KMS-11 (cell line): ENCODE measurements around the gene D2HGDH.

Source experiments
- H2AFZ ChIP-seq: fragments of 200-600 bp; sonication (generic); 2 replicates; pipeline ENCODE4 v1.6.1; 2016; ENCODE audit warnings: antibody characterized with exemption, mixed run types, low read depth
- H3K27ac ChIP-seq: fragments of 200-600 bp; sonication (generic); 2 replicates; pipeline ENCODE4 v1.6.1; 2016; ENCODE audit warnings: mild to moderate bottlenecking, mixed run types
- H3K27me3 ChIP-seq: fragments of 200-600 bp; sonication (generic); 2 replicates; pipeline ENCODE4 v1.6.1; 2017; ENCODE audit warnings: mild to moderate bottlenecking, low read depth, mixed run types, moderate library complexity; ENCODE audit not compliant: insufficient read depth
- H3K36me3 ChIP-seq: fragments of 200-600 bp; sonication (generic); 2 replicates; pipeline ENCODE4 v1.6.1; 2017; ENCODE audit warnings: mild to moderate bottlenecking, mixed run types; ENCODE audit not compliant: insufficient read depth
- H3K4me1 ChIP-seq: fragments of 200-600 bp; sonication (generic); 2 replicates; pipeline ENCODE4 v1.6.1; 2016; ENCODE audit warnings: mild to moderate bottlenecking, low read depth, mixed run types; ENCODE audit not compliant: poor library complexity, severe bottlenecking
- H3K4me2 ChIP-seq: fragments of 200-600 bp; sonication (generic); 2 replicates; pipeline ENCODE4 v1.7.0; 2016; ENCODE audit warnings: mild to moderate bottlenecking, mixed run types
- H3K4me3 ChIP-seq: fragments of 200-600 bp; sonication (generic); IDR thresholded peaks from 2 replicates; pipeline ENCODE4 v1.6.1; 2017; ENCODE audit warnings: low read depth, low read length, mixed read lengths; ENCODE audit not compliant: insufficient read depth
- H3K79me2 ChIP-seq: fragments of 200-600 bp; sonication (generic); 2 replicates; pipeline ENCODE4 v1.6.1; 2016; ENCODE audit warnings: low read depth, mixed run types; ENCODE audit not compliant: insufficient read depth
- H3K9ac ChIP-seq: fragments of 200-600 bp; sonication (generic); 2 replicates; pipeline ENCODE4 v1.6.1; 2016; ENCODE audit warnings: mild to moderate bottlenecking, mixed run types
- H4K20me1 ChIP-seq: fragments of 200-600 bp; sonication (generic); 2 replicates; pipeline ENCODE4 v1.6.1; 2016; ENCODE audit warnings: mild to moderate bottlenecking, mixed run types; ENCODE audit not compliant: insufficient read depth
- CTCF ChIP-seq: fragments of 200-600 bp; sonication (generic); conservative IDR thresholded peaks from 2 replicates; pipeline ENCODE4 v1.6.1; 2017; ENCODE audit warnings: low read depth, mild to moderate bottlenecking, antibody characterized with exemption, low read length, moderate library complexity, mixed read lengths

D2HGDH gene

GRCh38 chr2:241751152-241751551 lies 16.7 kb downstream of the D2HGDH start:
- H3K36me3 ChIP-seq = no peaks in the 10 kb centered on the region
- no peak overlapping the region for H3K4me3 ChIP-seq
- no peaks in the 10 kb centered on the region for H4K20me1 ChIP-seq
- H2AFZ ChIP-seq = no peak overlapping the region
- H3K9ac ChIP-seq = no peak overlapping the region
- H3K4me2 ChIP-seq = no peak overlapping the region
- H3K27me3 ChIP-seq = no peaks in the 10 kb centered on the region
- H3K27ac ChIP-seq = no peak overlapping the region
- no peaks in the 10 kb centered on the region for H3K4me1 ChIP-seq
- no peak for TF ChIP-seq CTCF
- no peaks in the 10 kb centered on the region for H3K79me2 ChIP-seq

GRCh38 chr2:241751776-241752175 lies 17.3 kb downstream of the D2HGDH start:
- no peaks in the 10 kb centered on the region for H4K20me1 ChIP-seq
- no peak overlapping the region for H3K4me2 ChIP-seq
- H3K79me2 ChIP-seq = no peaks in the 10 kb centered on the region
- no peak overlapping the region for H3K9ac ChIP-seq
- H3K36me3 ChIP-seq = no peaks in the 10 kb centered on the region
- TF ChIP-seq CTCF = no peak
- no peak overlapping the region for H3K4me3 ChIP-seq
- no peaks in the 10 kb centered on the region for H3K27me3 ChIP-seq
- H3K4me1 ChIP-seq = no peaks in the 10 kb centered on the region
- no peak overlapping the region for H3K27ac ChIP-seq
- no peak overlapping the region for H2AFZ ChIP-seq

- Histone ChIP-seq H3K4me2 (no peak overlapping the region), H3K27ac (no peak overlapping the region), H3K27me3 (no peaks in the 10 kb centered on the region), H2AFZ (no peak overlapping the region), H3K36me3 (no peaks in the 10 kb centered on the region), H3K9ac (no peak overlapping the region), H4K20me1 (no peaks in the 10 kb centered on the region), H3K4me3 (no peak overlapping the region), H3K79me2 (no peaks in the 10 kb centered on the region), H3K4me1 (no peaks in the 10 kb centered on the region)
- no peak for TF ChIP-seq CTCF
Measured at GRCh38 chr2:241752253-241752652, 17.8 kb downstream of the D2HGDH start.

- no peak overlapping the region for H3K4me3 ChIP-seq
- no peak overlapping the region for H3K4me2 ChIP-seq
- no peaks in the 10 kb centered on the region for H3K36me3 ChIP-seq
- no peak overlapping the region for H2AFZ ChIP-seq
- no peak overlapping the region for H3K27ac ChIP-seq
- H3K27me3 ChIP-seq = no peaks in the 10 kb centered on the region
- no peak for TF ChIP-seq CTCF
- H4K20me1 ChIP-seq = no peaks in the 10 kb centered on the region
- no peaks in the 10 kb centered on the region for H3K79me2 ChIP-seq
- H3K4me1 ChIP-seq = no peaks in the 10 kb centered on the region
- H3K9ac ChIP-seq = no peak overlapping the region
Measured at GRCh38 chr2:241752689-241753276, 18.4 kb downstream of the D2HGDH start.
